GM21717 (cell line): ENCODE measurements around the gene HSPH1.
"Not testable (repeated sequence)": the region's sequence is repeated elsewhere in the genome, so short reads cannot be mapped to it uniquely, and the experiment has no call there.

Source experiments
- ATAC-seq: cut with Tn5 transposase; IDR thresholded peaks from one replicate; pipeline ENCODE4 v1.9.1; 2021; ENCODE audit warnings: mild to moderate bottlenecking, moderate library complexity; ENCODE audit not compliant: unreplicated experiment

The HSPH1 gene

DNA sequence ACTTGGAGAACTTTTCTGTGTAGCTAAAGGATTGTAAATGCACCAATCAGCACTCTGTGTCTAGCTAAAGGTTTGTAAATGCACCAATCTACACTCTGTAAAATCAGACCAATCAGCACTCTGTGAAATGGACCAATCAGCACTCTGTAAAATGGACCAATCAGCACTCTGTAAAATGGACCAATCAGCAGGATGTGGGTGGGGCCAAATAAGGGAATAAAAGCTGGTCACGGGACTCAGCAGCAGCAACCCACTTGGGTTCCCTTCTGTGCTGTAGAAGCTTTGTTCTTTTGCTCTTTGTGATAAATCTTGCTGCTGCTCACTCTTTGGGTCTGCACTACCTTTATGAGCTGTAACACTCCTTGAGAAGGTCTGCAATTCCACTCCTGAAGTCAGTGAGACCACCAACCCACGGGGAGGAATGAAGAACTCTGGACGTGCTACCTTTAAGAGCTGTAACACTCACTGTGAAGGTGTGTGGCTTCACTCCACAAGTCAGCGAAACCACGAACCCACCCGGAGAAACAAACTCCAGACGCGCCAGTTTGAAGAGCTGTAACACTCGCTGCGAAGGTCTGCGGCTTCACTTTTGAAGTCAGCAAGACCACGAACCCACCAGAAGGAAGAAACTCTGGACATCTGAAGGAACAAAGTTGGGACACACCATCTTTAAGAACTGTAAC is 16.2 kb upstream of the HSPH1 start:
- ATAC-seq: not testable (repeated sequence)

DNA sequence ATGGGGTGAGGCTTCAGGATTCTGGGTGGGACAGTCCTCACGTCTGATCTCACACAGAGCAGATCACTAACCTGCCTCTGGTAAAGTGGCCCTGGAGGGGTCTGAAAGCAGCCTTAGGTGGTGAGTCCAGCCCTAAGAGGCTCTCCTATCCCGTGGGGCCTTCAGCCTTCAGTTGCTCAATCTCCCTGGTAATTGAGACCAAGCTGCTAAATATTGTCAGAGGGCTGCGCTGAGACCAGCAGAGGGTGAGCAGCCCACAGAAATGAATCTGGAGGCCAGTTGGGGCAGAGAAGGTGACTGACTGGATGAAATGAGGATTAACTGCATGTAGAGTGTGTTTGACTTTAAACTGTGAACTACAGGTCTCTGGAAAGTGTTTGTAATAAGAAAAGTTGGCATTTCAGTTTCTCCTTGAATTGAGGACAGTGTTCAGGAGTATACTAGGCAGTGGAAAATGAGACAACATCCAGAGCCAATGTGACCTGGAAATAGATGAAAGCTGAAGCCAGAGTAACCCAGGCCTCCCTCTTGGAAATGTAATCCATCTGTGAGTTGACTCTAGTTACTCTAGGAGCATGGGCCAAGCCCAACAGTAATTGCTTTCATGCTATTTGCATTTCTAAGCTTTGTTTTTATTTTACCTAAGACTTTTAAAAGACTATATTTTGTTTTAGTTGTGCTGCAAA is 14.3 kb upstream of the HSPH1 start:
- no peak for ATAC-seq

DNA sequence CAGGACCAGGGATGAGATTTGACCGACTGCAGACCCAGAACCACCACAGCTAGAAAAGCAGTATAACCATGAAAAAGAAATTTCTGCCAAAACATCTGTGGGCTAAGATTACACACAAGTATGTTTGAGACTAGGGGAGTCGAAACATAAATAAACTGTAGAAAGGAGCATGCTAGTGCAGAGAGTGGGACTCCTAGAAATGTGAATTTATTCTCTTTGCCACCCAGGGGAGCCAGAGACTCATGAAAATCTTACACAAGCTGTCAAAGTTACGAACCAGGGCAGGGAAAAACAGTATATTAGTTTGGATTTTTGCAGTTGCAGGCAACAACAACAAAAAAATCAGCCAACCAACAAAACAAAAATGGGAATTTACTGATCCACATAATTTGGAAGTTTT is 12.3 kb upstream of the HSPH1 start:
- ATAC-seq: no peak

DNA sequence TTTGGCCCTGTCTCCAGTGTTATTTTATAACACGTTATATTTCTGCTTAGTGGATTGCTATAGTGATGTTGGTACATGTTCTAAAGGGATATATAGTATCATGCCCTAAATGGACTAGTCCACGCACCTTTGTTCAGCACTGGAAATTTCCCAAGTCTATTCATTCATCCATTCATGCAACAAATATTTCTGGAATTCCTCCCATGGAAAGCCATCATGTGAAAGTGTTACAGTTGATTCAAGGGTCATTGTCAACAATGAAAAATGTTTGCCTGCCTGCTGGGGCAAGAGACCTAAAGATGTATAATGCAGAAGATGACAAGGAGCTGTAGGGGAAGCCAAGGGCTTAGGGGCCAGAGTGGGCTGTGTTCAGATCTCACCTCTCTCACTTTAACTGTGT is 10.8 kb upstream of the HSPH1 start:
- no peak for ATAC-seq

DNA sequence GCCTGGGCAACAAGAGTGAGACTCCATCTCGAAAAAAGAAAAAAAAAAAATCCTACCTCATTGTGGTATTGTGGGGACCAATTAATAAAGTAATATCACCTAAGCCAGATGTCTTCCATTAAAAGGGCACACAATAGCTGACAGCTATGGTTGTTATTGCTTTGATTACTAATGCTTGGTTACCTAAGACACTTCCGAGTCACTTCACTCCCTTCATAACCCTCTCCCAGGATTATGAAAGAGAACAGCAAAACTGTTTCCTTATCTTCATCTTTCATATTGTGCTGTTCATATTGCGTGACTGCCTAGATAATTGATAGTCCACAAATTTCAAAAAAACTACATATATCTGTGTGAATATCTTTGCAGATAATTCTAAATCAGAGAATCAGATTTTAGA is 10.3 kb upstream of the HSPH1 start:
- ATAC-seq: no peak

DNA sequence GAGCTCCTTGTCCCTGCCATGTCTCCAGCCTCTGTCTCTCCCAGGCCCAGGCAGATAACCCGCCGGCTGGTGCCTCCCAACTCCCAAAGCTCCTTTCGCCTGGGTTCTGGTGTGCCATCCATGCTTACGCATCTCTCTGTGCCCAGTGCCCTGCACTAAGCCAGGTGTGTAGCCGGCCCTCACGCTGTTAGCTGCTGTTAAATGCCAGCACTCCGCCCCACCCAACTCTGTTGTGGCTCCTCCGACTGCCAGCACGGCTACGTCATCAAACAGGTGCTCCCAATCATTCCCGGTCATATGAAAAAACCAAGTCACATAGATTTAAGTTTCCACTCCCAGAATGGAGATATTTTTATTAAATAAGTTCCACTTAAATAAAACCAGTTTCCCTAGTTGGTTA is 7.0 kb upstream of the HSPH1 start:
- no peak for ATAC-seq

DNA sequence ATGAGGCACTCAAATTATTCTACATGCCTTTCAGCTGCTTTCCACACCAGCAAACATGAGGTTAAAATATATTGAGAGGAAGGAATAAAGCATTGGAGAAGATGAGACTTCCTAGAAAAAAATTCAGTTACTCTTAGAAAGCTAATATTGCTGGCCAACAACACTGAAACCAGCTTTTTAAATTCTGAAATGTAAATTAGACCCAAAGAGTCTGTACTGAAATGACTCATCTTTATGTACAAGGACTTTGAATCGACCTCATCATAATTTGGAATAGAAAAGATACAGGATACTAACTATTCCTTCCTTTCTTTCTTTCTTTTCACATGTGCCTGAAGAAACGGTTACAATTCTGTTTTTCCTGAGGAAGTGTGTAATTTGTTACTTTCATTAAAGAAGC is 6.5 kb upstream of the HSPH1 start:
- no peak for ATAC-seq

DNA sequence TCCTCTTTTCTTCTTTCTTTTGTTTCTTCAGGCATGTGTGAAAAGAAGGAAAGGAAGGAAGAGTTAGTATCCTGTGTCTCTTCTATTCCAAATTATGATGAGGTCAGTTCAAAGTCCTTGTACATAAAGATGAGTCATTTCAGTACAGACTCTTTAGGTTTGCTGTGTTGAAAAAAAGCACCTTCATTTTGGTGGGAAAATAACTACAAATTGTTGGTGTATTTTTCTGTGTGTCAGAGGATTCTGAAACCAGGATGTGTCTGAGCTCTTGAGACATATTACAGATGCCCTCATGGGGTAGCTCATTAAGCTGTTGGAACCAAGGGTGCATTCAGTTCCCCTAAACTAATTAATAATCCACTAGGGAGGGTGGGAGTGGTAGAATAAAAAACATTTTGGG is 5.8 kb upstream of the HSPH1 start:
- ATAC-seq: no peak

DNA sequence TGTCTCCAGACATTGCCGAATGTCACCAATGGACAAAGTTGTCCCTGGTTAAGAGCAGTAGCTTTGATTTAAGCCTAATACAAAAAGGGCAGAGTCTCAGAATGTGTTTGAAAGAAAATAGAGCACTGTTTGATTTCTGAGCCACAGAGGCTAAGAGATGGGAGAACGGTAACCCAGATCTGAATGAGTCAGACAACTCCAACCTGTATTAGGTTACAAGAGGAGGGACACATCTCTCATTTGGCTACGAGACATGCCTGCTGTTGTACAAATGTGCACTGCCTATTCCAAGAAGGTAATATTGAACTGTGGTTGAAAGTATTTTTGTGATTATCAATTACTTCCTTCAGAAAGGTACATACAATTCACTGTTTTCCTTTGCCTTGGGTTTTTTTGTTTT is 4.9 kb upstream of the HSPH1 start:
- no peak for ATAC-seq

DNA sequence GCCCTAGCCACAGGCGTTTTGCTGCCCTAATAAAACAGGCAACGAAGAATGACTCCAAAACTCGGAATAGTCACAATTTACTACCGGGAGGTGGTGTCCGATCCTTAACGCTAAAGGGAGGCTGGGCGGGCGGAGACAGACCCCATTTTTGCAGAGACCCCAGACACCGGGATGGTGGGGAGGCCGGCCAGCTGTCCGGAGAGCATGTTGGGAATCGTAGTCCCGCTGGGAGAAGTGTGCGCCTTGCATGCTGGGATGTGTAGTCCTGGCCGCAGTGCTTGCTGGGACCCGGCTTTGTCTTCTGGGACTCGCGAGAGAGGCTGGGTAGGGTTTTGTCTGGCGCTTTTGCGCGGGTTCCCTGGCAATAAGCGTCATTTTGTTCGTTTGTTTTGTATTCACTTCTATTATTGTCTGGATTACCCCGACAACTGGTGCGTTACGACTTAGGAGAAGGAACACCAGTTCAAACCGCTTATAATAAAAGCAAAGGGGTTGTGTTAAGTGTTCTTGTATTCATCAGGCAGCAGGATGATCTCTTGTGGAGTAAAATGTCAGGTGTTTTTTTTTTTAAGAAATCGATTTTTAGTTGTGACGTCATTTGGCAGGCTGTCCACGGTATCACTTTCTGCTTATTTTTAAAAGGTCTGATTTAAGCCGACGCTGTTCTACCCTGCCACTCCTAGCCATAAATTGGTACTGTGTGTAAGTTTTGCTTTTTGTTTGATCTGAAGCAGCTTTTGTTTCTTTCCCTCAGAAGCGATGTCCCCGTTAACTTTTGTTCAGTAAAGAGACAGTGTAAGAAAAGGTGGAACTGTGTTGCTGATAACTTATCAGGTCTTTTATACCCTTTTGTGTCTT is 676 bp upstream of the HSPH1 start:
- ATAC-seq: peak; percentile 86

DNA sequence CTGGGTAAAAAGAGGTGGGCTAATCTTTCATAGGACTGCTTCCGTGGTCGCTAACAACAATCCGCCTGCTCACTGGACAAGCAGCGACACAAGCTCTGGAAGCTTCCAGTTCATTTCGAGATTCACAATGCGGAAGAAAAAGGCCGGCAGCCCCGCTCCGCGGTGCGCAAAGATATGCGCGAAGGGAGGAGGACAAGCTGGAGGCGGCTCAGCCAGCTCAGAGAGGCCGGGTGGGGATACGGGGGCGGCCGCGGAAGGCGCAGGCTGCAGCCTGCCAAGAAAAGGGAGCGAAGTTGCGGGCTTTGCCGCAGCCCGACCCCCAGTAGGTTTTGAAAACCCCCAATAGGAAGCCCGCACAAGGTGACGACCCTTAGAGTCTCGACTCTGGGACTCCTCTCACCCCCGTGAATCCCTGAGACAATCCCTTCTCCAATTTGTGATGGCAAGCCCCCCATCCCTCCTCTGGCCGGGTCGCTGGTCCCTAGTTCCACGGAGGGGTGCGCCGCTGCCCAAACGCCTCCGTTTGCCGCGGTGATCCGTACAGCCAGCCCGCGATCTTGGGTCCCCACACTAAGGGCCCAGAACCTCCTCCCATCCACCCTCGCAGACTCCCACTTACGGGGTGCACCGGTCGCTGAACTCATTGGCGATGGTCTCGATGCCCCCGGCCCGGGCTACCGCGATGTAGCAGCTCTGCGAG is 697 bp downstream of the HSPH1 start:
- peak; percentile 25 for ATAC-seq

DNA sequence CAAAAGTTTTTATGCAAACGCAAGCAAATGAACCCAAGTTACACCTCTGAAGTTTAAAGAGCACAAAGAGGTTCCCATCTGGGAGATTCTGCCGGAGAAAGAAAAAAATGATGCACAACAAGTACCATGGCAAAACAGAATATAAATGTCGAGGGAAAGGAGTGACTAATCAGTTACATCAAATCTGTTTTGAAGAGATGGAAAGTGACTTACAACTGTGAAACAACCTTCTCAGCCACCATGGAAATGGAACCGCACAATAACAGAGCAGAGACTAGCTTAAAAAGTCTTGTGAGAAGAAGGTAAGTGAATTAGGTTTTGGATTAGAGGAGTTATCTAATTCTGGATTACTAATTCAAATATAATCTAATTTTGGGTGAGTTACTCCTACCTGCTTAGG is 2.4 kb downstream of the HSPH1 start:
- no peak for ATAC-seq

DNA sequence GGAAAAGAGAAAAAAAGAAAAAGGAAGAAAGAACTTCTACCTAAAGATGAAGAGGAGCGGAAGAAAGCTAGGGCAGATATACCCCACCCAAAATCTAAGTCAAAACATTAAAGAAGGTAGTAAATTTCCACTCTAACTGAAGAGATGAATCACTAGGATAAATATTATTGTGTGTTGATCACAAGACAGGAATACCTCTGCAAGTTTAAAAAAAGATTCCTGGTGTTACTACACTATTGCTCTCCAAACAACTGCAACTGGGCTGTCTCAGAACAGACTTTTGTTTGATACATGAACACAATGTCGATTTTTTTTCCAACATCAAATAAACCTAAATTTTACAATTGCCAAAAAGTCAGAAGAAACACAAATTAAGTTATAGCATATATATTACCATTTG is 6.8 kb downstream of the HSPH1 start:
- no peak for ATAC-seq

DNA sequence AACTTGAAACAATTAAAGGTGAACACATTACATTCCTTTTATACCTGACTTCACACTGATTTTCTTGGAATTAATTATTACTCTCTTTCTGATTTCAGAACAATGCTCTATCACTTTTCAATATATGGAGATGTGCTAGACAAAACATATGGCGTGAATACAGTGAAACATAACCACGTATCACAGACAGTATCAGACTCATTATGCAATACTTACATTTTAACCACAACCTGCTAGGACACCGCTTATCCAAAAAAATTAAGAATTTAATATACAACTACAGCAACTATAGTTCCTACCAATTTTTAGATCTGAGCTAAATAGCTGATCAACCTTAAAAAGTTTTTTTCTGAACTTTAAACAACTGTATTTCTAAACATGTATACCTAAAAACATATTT is 9.9 kb downstream of the HSPH1 start:
- no peak for ATAC-seq

DNA sequence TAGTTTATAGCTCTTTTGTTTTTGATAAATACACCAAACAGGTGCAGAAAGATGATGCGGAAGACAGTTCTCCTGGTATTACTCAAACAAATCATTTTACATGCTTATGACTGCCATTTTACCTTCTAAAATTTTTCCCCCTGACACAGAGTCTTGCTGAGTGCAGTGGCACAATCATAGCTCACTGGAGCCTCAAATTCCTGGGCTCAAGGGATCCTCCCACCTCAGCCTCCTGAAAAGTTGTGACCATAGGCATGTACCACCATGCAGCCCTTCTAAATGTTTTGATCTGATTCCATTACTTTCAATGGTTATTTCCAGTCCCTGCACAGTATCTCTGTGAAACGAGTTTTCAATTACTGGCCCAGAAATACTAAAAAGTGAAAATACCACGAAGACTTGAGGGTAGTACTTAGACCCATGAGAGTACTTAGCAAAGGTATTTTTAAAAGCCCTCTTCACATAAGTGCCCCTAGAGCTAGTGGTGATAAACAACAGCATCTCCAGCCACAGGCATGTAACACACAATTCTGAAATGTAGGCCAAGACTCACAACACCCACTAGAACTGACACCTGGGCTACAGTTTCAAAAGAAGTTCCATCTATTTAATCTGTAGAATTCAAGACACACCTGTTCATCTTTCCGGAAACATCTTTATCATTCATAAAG is 11.3 kb downstream of the HSPH1 start:
- no peak for ATAC-seq

DNA sequence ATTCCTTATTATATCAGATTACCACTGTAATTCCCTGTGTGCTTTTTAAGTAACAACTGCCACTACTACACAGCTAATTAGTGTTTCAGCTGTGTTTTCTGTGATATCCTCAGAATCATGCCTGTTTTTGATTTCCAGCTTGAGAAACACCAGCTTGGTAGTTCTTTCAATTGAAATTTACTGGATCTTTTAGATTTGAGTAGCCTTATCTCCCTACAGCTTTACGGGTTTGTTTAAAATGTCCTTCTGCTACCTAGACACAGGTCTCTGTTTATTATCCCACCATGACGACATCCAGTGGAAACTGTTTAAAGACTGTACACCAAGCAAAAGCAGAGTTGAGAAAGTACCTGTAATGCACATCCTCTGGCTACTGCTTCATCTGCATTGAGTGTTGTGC is 12.1 kb downstream of the HSPH1 start:
- ATAC-seq: no peak

DNA sequence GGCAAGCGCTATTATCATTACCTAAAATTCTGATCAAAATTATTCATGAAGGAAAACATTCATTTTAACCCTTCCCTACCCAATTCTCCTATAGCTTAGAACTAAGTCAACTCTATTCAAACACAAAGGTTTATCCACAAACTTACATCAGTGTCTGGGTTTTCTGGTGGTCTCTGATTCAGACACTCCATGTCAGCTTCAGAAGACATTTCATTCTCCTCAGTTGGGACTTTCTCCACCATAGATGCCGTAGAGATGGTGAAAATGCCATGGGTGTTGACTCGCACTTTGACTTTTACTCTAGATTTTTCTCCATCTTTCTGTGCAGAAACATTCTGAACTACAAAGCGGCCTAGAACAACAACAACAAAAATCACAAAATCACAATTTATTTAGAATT is 16.3 kb downstream of the HSPH1 start:
- ATAC-seq: no peak

DNA sequence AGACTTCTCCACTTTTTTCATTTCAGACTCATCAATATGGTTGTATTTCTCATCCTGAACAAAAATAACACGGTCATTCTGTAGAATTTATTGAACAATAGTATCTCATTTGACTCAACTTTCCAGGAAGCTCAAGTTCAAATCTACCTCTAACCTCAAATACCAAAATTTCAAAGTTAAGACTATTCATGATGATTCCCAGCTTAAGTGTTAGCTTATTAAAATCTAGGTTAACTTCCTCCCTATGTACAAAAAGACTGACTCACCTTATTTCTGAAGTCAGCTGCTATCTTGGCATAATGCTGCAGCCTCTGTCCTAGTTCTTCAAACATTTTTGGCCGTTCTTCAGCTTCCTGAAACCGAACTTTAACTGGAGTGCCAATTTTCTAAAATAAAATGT is 23.2 kb downstream of the HSPH1 start:
- ATAC-seq: no peak

DNA sequence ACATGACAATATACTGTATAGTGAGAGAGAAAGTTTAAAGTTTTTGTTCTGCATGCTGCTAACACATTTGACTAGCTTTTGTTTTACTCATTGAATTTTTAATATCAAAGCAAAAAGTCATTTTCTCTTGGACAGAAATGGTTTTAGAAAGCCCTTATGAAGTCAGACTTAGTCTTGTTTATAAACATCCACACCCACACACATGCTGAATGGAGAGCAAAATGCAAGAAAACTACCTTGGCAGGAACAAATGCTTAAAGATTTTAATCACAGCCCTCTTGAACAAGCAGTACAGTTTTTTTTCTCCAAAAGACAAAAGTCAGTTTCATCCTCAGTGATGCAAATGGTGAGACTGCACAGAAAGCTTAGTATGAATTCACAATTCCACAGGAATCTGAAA is 25.0 kb downstream of the HSPH1 start:
- no peak for ATAC-seq

DNA sequence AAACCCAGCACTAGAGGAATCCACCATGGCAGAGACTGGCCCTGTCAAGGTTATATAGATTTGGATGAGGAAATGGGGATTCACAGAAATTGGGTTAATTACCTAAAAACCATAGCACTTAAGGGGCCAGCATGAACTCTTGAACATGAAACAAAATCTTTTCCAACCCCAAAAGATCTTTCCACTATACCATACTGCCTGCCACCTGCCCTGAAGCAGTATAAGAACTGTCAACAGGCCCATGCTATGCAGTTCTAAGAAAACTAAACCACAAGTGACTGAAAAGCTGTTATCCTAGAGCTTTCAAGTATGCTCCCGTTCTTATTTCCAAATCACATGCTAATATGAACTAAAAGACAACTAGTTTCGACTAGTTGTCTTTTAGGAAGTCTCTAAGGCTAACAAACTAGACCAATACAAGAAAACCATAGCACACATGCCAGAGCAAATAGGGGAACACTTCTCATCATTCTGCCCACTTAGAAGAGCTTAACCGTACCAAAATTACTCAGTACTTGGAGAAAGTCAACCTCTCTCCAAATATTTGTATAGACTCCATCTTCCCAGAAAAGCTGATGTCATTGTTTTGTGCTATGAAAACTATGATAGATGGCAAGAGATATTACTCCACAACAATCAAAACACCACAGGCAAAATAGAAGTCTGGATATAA is 27.5 kb downstream of the HSPH1 start:
- ATAC-seq: no peak
